Stomach (tissue), 4 donors: ENCODE data around the gene MRPS33.

Source experiments
- CTCF ChIP-seq, 7 experiments: fragments of 450-650 bp in 4 of 7; fragments of 200-600 bp in 3 of 7; sonication (generic) in 3 of 7; IDR thresholded peaks; one replicate each; pipeline ENCODE4 v1.5.1; 2016 to 2019; ENCODE audit warnings: antibody characterized with exemption in 7 of 7, control low read depth in 2 of 7, mild to moderate bottlenecking in 1 of 7
- EP300 ChIP-seq: sonication (generic); formaldehyde crosslinking; IDR thresholded peaks from one replicate; pipeline ENCODE4 v1.6.1; 2017; ENCODE audit warnings: antibody characterized with exemption
- POLR2A ChIP-seq, 4 donors: fragments of 450-650 bp; IDR thresholded peaks; one replicate each; pipeline ENCODE4 v1.6.1; 2016; ENCODE audit warnings: antibody characterized with exemption in 4 of 4, control low read depth in 2 of 4, mild to moderate bottlenecking in 1 of 4, moderate library complexity in 1 of 4

- no peak for TF ChIP-seq CTCF (IDR thresholded peaks at IDR 0.05)
- TF ChIP-seq POLR2A (IDR thresholded peaks at IDR 0.05): no peak
- no peak for TF ChIP-seq EP300
Measured at GRCh38 chr7:141013345-141013715, 1.4 kb downstream of the MRPS33 start.
